H9 (cell line): ENCODE results near the gene EXD2. TPM values are rescaled to one million over a fixed set of nuclear protein-coding genes. Genes with fewer than 3 reads are reported as not detected.

ENCODE experiments used
- DNase-seq: peaks from one replicate; pipeline ENCODE4 v3.0.0-alpha.2; 2017
- H2AFZ ChIP-seq: one replicate; pipeline ENCODE4 v1.6.1; 2013; ENCODE audit warnings: mild to moderate bottlenecking, low read length, control low read depth, moderate library complexity
- H2AK5ac ChIP-seq: 2 replicates; pipeline ENCODE4 v1.6.1; 2013; ENCODE audit warnings: low read length, control low read depth, mixed read lengths; ENCODE audit not compliant: insufficient read length
- H2BK120ac ChIP-seq: one replicate; pipeline ENCODE4 v1.6.1; 2013; ENCODE audit warnings: low read depth, mild to moderate bottlenecking, low read length, control low read depth, inconsistent platforms; ENCODE audit not compliant: poor library complexity, severe bottlenecking
- H2BK12ac ChIP-seq: 2 replicates; pipeline ENCODE4 v1.6.1; 2013; ENCODE audit warnings: low read length, control low read depth, mixed read lengths, low read depth; ENCODE audit not compliant: insufficient read length
- H2BK15ac ChIP-seq: 2 replicates; pipeline ENCODE4 v1.6.1; 2013; ENCODE audit warnings: low read depth, low read length, control low read depth
- H2BK20ac ChIP-seq: one replicate; pipeline ENCODE4 v1.6.1; 2013; ENCODE audit warnings: low read depth, mild to moderate bottlenecking, low read length, control low read depth, inconsistent platforms; ENCODE audit not compliant: poor library complexity, severe bottlenecking
- H2BK5ac ChIP-seq: 2 replicates; pipeline ENCODE4 v1.6.1; 2013; ENCODE audit warnings: low read length, control low read depth, mixed read lengths; ENCODE audit not compliant: insufficient read length
- H3K14ac ChIP-seq: 2 replicates; pipeline ENCODE4 v1.6.1; 2013; ENCODE audit warnings: low read length, control low read depth; ENCODE audit not compliant: insufficient read depth
- H3K18ac ChIP-seq: 2 replicates; pipeline ENCODE4 v1.6.1; 2013; ENCODE audit warnings: low read depth, mild to moderate bottlenecking, mixed read lengths, low read length, control low read depth; ENCODE audit not compliant: insufficient read length
- H3K23ac ChIP-seq: 2 replicates; pipeline ENCODE4 v1.6.1; 2013; ENCODE audit warnings: low read length, control low read depth, mixed read lengths, low read depth; ENCODE audit not compliant: insufficient read length
- H3K23me2 ChIP-seq: 2 replicates; pipeline ENCODE4 v1.6.1; 2013; ENCODE audit warnings: low read depth, mild to moderate bottlenecking, mixed read lengths, low read length, control low read depth; ENCODE audit not compliant: insufficient read length, poor library complexity, severe bottlenecking
- H3K27ac ChIP-seq: 2 replicates; pipeline ENCODE4 v1.5.1; 2013; ENCODE audit warnings: low read length, control low read depth, mixed read lengths, low read depth; ENCODE audit not compliant: insufficient read length
- H3K27me3 ChIP-seq: 2 replicates; pipeline ENCODE4 v1.6.1; 2013; ENCODE audit warnings: low read length, control low read depth, inconsistent platforms; ENCODE audit not compliant: insufficient read depth
- H3K4ac ChIP-seq: 2 replicates; pipeline ENCODE4 v1.6.1; 2013; ENCODE audit warnings: low read depth, mild to moderate bottlenecking, control low read depth, inconsistent platforms, low read length, moderate library complexity
- H3K4me1 ChIP-seq: 2 replicates; pipeline ENCODE4 v1.6.1; 2013; ENCODE audit warnings: low read length, control low read depth, inconsistent platforms; ENCODE audit not compliant: insufficient read depth
- H3K4me2 ChIP-seq: 2 replicates; pipeline ENCODE4 v1.6.1; 2013; ENCODE audit warnings: low read length, control low read depth, mixed read lengths; ENCODE audit not compliant: insufficient read length, insufficient read depth
- H3K56ac ChIP-seq: 2 replicates; pipeline ENCODE4 v1.6.1; 2013; ENCODE audit warnings: low read depth, mild to moderate bottlenecking, mixed read lengths, low read length, control low read depth; ENCODE audit not compliant: insufficient read length
- H3K79me1 ChIP-seq: 2 replicates; pipeline ENCODE4 v1.6.1; 2013; ENCODE audit warnings: low read depth, mild to moderate bottlenecking, moderate library complexity, low read length, control low read depth, inconsistent platforms; ENCODE audit not compliant: insufficient read depth, poor library complexity, severe bottlenecking
- H3K79me2 ChIP-seq: 2 replicates; pipeline ENCODE4 v1.6.1; 2013; ENCODE audit warnings: low read length, control low read depth, inconsistent platforms; ENCODE audit not compliant: insufficient read depth
- H3K9ac ChIP-seq: 2 replicates; pipeline ENCODE4 v1.6.1; 2013; ENCODE audit warnings: low read length, control low read depth, mixed read lengths; ENCODE audit not compliant: insufficient read length; ENCODE audit errors: extremely low read depth
- H3K9me3 ChIP-seq: one replicate; pipeline ENCODE4 v1.6.1; 2013; ENCODE audit warnings: low read depth, low read length, inconsistent platforms; ENCODE audit not compliant: control insufficient read depth
- H3T11ph ChIP-seq: one replicate; pipeline ENCODE4 v1.6.1; 2013; ENCODE audit warnings: mild to moderate bottlenecking, low read length, control low read depth, inconsistent platforms
- H4K20me1 ChIP-seq: one replicate; pipeline ENCODE4 v1.6.1; 2013; ENCODE audit not compliant: control insufficient read depth, insufficient read length, insufficient read depth
- H4K5ac ChIP-seq: 2 replicates; pipeline ENCODE4 v1.6.1; 2013; ENCODE audit warnings: low read depth, mild to moderate bottlenecking, mixed read lengths, low read length, control low read depth; ENCODE audit not compliant: insufficient read length
- H4K8ac ChIP-seq: replicated peaks from 2 replicates; pipeline ENCODE4 v1.6.1; 2013; ENCODE audit warnings: low read length, control low read depth, mixed read lengths, low read depth; ENCODE audit not compliant: insufficient read length
- H4K91ac ChIP-seq: 2 replicates; pipeline ENCODE4 v1.6.1; 2013; ENCODE audit warnings: low read depth, mild to moderate bottlenecking, moderate library complexity, mixed read lengths, low read length, control low read depth; ENCODE audit not compliant: insufficient read length
- H3K27ac Mint-ChIP-seq, 3 experiments: 2 replicates in 2 of 3; 3 replicates in 1 of 3; pipeline ENCODE4 v1.8.0; 2020 to 2021; ENCODE audit warnings: mixed read lengths in 3 of 3, mild to moderate bottlenecking in 1 of 3, moderate library complexity in 1 of 3
- H3K27me3 Mint-ChIP-seq: 2 replicates; pipeline ENCODE4 v1.8.0; 2021; ENCODE audit warnings: low read depth, mild to moderate bottlenecking, moderate library complexity, mixed read lengths
- H3K36me3 Mint-ChIP-seq, 3 experiments: 2 replicates in 2 of 3; 3 replicates in 1 of 3; pipeline ENCODE4 v1.8.0; 2020 to 2021; ENCODE audit warnings: low read depth in 3 of 3, mixed read lengths in 3 of 3; ENCODE audit not compliant: insufficient read depth in 1 of 3
- H3K4me1 Mint-ChIP-seq, 2 experiments: 2 replicates each; pipeline ENCODE4 v1.8.0; 2020; ENCODE audit warnings: mixed read lengths in 2 of 2
- H3K4me3 Mint-ChIP-seq, 2 experiments: 2 replicates in 1 of 2; 3 replicates in 1 of 2; pipeline ENCODE4 v1.8.0; 2020 to 2021; ENCODE audit warnings: mild to moderate bottlenecking in 2 of 2, mixed read lengths in 2 of 2, moderate library complexity in 1 of 2
- H3K9me3 Mint-ChIP-seq, 2 experiments: 2 replicates in 1 of 2; 3 replicates in 1 of 2; pipeline ENCODE4 v1.8.0; 2020; ENCODE audit warnings: mild to moderate bottlenecking in 2 of 2, mixed read lengths in 2 of 2, moderate library complexity in 1 of 2
- CTCF ChIP-seq: fragments of 200-600 bp; sonication (generic); conservative IDR thresholded peaks from 3 replicates; pipeline ENCODE4 v1.8.0; 2021; ENCODE audit warnings: antibody characterized with exemption, mild to moderate bottlenecking
- WGBS: extraction: QIAGEN DNeasy Blood & Tissue Kit; methylation state at CpG from one replicate; pipeline ENCODE4 v1.1.7; 2013; ENCODE audit warnings: missing lambda C conversion rate, low lambda C conversion rate, mixed read lengths; ENCODE audit not compliant: insufficient read length; ENCODE audit errors: extremely low coverage; 5-methylcytosine and 5-hydroxymethylcytosine counted together
- total RNA-seq: library from RNA; stranded (reverse); gene quantifications from 2 replicates; pipeline ENCODE4 v1.2.1, GENCODE V29; 2021

Gene EXD2
- total RNA-seq, 1 experiment from 2014 or later = 19.6 TPM

DNA sequence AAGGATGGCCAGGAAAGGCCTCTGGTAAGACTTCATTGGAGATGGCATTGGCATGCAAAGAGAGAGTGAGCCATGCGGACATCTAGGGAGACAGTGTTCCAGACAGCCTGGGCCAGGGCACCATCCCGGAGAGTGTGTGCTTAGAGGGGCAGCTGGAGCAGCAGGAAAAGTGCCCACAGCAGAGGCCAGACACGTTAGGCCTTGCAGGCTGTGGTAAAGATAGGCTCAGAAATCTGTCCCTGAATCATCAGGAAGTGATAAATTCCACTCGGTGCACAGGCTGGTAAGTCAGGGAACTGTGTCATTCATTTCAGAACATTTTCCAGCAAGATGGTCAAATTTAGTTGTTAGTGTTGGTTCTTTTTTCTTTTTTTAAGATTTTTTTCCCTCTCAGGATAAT lies 77.5 kb downstream of the EXD2 start:
- H2BK20ac ChIP-seq = no peak overlapping the region
- no peak overlapping the region for H3T11ph ChIP-seq
- H3K27me3 ChIP-seq = 0 out of 2 replicates have a peak, but pooled peaks cover 2% of the 10 kb centered on the region
- Mint-ChIP-seq H3K4me3 (no peak overlapping the region), H3K9me3 (no peaks in the 10 kb centered on the region), H3K4me1 (peaks cover 0 to 4% of the 10 kb centered on the region in 2 experiments; a peak in 2 of 4 replicates), H3K27ac (no peak overlapping the region), H3K36me3 (no peaks in the 10 kb centered on the region), H3K27me3 (peaks cover 8% of the 10 kb centered on the region)
- no peak overlapping the region for H4K91ac ChIP-seq
- no peak overlapping the region for H3K4ac ChIP-seq
- no peak overlapping the region for H3K4me2 ChIP-seq
- no peak overlapping the region for H2BK12ac ChIP-seq
- no peak for DNase-seq
- H3K4me1 ChIP-seq = no peaks in the 10 kb centered on the region
- no peak overlapping the region for H2BK120ac ChIP-seq
- no peak overlapping the region for H4K5ac ChIP-seq
- H2AK5ac ChIP-seq = no peak overlapping the region
- no peak overlapping the region for H3K18ac ChIP-seq
- H3K27ac ChIP-seq = no peak overlapping the region
- no peaks in the 10 kb centered on the region for H3K79me2 ChIP-seq
- no peak overlapping the region for H2AFZ ChIP-seq
- H2BK5ac ChIP-seq = no peak overlapping the region
- no peak overlapping the region for H3K23ac ChIP-seq
- no peaks in the 10 kb centered on the region for H3K9me3 ChIP-seq
- no peak overlapping the region for H4K8ac ChIP-seq
- H2BK15ac ChIP-seq = no peak overlapping the region
- no peaks in the 10 kb centered on the region for H3K79me1 ChIP-seq
- no peaks in the 10 kb centered on the region for H4K20me1 ChIP-seq
- no peaks in the 10 kb centered on the region for H3K23me2 ChIP-seq
- no peak overlapping the region for H3K56ac ChIP-seq
- no peak overlapping the region for H3K14ac ChIP-seq
- TF ChIP-seq CTCF = no peak
- H3K9ac ChIP-seq = no peak overlapping the region
- WGBS = no CpG with 5 or more reads among the region's 4 CpGs
